Inflammatory macrophage treated with lipopolysaccharide for 4 hours (primary cell): ENCODE measurements around the gene HES7.

ENCODE experiments used
- DNase-seq: peaks from one replicate; pipeline ENCODE4 v3.0.0-alpha.2; 2020

The HES7 gene

DNA sequence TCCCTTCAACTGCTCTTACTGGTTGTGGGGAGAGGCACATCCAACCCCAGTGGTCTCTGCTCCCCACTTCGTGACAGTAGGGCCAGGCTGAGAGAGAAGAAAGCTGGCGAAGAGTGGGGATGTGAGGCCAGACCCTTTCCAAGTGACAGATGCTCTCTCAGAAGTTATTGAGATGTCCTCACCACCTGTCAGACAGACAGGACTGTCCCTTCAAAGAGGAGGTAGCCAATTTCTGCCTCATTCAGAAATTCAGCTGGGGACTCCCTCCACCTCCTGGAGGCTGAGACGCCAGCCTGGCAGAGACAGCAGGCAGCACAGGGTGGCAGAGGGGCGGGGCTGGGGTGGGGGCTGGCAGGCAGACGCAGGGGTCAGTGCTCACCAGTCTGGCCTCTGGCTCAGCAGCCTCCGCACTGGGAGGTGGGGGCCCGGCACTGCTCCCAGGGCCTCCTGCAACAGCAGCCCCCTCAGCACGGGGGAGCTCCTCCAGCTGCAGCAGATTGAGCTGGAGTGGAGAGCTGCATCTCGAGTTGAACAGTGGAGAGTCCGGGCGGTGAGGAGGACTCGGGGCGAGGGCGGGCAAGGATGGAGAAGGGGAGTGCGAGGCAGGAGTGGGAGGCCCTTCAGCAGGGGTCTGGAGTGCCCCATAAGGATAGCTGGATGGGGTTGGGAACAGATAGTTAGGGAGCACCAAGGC is 19.1 kb upstream of the HES7 start:
- DNase-seq: no peak

DNA sequence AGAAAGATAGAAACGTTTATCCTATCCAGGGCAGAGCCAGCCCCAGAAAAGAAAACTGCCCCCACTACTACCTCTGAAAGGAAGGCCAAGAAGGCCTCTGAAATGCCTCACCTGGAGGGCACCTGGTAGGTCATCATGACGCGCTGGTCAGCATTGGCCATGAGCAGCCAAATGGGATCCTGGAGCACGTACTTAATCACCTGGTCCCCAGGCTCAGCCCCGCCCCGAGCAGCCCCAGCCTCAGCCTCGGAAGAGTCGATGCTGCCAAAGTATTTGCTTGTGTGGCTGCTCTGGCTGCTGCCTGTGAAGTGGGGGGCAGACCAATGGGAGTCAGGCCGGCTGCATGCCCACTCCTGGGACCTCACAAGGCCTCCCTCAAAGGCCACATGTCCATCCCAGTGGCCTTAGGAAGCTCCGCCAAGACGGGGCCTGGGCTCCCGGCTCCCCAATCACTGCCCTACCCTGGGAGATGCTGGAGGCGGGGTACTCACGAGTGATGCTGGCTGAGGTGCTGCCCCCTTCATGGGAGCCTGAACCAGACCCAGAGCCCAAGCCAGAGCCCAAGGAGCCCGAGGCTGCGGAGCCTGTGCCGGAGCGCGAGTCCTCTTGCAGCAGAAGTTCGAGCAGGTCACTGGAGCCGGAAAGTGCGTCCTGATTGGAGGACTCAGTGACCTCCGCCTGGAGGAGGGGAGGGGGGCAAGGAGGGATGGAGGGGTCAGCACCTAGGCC is 18.4 kb upstream of the HES7 start:
- no peak for DNase-seq

DNA sequence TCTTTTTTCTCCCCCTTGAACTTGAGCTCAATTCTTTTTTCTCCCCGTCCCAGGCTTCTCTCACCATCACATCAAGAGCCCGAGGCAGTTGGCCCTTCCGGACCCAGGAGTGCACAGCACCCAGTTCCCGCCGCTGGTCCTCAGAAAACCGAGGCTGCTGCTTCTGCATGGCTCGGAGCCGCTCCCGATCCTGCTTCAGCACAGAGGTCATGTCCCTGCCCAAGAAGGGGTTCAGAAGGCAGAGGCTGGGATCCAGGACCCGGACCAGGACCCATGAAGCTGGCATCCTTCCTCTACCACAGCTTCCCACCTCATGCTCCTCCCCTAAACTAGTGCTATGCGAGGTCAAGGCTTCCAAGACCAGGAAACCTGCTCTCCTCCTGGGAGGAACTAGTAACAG is 17.8 kb upstream of the HES7 start:
- DNase-seq: no peak

DNA sequence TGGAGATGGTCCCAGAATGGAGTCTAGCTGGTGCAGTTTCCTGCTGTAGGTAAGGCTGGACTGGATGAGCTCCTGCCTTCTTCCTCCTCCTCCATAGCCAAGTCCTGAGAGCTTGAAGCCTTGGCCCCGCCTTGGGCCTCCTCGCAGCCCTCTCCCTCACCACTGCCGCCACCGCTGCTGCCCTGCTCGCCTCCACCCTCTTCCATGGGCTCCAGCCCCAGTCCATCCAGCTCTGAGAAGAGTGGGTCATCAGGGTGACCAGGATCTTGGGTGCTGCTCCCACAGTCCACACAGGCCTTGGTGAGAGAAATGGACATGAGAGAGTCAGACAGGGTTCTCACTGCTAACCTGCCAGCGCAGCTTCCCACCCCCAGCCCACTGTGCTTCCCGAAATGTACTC is 17.1 kb upstream of the HES7 start:
- no peak for DNase-seq

DNA sequence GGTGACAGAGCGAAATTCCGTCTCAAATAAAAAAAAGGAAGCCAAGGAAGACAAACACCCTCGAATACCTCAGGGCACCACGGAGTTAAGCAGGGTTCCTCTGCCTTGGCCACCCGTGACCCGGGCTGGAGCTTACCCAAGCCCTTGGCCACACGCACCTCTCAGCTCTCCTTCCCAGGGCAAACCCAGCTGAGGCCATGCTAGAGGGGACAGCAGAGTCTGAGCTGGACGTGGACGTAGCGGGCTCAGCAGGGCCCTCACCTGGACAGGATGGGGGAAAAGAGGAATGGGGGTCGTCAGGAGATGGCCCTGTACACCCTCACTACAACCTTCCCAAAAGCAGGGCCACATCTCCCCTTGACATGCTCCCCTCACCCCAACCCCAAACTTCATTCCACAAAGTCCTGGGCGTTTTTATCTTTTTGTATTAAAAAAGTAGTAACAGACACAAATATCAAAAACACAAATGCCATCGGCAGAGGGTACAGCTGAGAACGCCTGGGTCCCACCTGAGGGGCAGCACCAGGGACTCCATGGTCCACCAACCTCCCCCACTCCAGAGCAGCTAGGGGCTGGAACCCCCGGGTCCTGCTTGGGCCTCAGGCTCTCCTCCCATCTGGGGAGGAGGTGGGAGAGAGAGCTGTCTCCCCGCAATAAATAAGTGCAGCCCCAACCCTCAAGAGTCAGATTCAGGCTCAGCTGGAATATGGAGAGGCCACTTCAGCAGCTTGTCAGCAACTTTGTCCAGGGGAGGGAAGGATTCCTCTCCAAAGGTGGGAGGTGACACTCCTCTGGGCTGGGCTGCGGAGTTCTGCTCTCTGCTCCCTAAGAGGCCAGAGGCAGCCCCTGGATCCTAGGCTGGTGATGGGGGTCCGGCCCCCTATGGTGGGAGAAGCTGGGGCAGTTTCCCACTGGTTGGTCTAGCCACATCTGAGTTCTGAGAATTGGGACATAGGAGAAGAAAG is 16.4 kb upstream of the HES7 start:
- DNase-seq: no peak

DNA sequence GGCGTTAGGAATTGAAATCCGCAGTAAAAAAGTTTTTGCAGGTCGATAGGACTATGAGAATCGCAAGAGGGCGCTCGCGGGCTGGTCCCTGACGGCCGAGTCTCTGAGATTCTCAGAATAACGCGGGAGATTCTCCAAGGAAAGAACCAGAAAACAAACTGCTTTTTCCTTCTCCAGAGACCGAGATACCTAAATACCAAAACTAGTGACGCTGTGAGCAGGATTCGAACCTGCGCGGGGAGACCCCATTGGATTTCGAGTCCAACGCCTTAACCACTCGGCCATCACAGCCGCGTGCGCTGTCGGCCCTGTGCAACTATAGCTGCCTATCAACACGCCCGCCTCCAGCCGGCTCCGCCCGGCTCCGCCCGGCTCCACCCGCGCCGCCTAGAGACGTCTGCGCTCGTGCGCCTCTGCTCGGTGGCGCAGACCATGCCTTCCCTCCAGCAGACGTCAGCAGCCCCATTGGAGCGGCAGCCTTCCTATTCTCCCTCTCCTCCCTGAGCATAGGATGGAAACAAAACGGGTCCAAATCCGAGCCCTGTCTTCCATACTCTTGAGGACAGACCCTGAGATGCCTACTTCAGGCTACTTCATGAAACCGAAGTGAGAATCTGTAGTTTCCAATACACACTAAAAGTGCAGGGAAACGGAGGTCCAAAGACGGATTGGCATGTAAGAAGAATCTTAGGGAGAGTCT is 14.9 kb upstream of the HES7 start:
- peak; percentile 97 for DNase-seq

DNA sequence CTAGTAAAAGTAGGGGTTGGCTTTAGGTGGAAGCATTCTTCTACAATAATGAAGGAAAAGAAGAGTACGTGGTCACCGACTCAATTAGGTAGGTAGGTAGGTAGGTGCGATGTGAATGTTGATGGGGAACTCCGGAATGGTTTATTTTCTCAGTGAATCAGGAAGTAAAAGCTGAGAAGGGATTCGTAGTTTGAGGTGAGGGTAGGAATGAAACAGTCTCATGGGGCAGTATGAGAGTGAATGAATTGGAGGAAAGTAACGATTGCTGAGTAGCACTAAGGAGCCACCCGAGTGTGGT is 14.4 kb upstream of the HES7 start:
- no peak for DNase-seq

DNA sequence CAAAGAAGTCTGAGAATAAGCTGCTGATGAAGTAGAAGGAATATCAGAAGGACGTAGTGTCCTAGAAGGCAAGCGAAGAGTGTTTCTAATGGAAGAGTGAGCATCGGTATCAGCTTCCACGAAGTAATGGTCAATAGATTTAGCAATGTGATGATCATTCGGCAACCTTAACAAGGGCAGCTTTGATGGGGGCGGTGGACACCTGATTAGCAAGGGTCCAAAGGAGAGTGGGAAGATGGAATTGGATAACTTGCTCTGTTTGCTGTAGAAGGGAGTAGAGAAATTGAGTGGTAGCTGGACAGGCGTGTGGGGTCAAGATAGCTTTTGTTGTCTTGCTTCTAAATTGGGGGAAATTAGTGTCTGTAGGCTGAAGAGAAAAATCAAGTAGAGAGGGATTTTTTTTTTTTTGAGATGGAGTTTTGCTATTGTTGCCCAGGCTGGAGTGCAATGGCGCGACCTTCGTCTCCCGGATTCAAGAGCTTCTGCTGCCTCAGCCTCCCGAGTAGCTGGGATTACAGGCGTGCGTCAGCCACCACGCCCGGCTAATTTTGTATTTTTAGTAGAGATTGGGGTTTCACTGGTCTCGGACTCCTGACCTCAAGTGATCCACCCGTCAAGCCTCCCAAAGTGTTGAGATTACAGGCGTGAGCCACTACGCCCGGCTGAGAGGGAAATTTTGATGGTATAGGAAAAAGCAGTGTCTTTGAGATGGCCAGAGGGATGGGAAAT is 13.9 kb upstream of the HES7 start:
- no peak for DNase-seq

DNA sequence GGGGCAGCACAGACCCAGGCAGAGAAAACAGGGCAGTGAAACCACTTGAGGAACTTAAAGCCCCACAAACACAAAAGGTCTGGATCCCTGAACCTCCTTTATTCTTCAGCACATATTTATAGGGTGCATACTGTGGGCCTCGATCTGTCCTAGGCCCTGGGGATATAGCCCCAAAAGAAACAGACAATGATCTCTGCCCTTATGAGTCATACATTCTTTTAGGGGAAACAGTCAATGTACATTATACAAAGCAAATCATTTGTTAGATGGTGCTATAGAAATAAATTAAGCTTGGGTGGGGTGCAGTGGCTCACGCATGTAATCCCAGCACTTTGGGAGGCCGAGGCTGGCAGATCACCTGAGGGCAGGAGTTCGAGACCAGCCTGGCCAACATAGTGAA is 10.0 kb upstream of the HES7 start:
- no peak for DNase-seq

DNA sequence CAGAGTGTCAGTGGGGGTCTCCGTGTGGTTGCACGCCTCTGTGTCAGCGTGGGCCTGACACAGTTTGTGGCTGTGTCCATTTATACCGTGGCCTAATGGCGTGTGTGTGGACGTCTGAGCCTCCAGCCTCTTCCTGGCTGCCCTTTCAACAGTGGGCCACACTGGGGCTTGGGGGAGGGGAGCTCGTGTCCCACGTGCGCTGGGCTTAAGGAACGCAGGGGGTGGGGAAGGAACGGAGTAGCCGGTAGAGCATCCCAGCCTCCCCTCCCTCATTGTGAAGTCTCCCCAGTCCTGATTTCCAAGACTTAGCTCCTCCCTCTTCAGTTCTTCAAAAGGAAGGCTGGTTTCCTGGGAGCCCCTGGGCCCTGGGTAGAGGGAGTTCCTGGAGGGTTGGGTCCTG is 9.5 kb upstream of the HES7 start:
- no peak for DNase-seq

DNA sequence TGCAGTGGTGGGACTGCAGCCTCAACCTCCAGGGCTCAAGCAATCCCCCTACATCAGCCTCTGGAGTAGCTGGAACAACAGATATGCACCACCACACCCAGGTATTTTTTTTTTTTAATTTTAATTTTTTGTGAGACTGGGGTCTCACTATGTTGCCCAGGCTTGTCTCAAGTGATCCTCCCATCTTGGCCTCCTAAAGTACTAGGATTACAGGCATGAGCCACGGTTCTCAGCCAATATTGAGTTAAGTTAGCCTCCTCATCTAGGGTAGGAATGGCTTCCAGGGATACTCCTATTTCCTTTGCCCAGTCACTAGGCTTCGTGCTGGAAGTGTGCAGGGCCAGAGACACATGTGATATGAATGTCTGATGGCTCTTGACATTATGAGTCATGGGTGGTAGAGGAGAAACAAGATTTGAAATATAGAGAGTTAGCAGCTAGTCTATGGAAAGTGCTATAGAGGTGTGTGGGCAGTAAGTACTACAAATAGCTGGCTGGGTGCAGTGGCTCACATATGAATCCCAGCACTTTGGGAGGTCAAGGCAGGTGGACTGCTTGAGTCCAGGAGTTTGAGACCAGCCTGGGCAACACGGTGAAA is 8.0 kb upstream of the HES7 start:
- DNase-seq: no peak

DNA sequence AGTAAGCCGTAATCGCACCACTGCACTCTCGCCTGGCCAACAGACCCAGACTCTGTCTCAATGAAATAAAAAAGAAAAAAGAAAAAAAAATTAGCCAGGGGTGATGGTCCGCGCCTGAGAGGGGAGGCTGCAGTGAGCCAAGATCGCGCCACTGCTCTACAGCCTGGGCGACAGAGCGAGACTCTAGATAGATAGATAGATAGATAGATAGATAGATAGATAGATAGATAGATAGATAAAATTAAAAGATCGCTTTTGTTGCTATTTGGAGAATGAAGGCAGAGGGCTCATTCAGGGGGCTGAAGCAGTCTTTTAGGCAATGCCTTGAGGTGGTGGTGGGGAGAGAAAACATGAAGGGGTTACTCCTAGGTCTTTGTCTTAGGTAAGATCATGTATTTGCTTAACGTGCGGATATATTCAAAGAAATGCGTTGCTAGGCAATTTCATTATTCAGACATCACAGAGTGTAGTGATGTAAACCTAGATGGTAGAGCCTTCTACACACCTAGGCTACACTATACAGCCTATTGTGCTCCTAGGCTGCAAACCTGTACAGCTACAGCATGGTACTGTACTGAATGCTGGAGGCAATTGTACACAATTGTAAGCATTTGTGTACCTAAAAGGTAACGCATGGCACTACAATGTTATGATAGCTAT is 4.3 kb upstream of the HES7 start:
- no peak for DNase-seq

DNA sequence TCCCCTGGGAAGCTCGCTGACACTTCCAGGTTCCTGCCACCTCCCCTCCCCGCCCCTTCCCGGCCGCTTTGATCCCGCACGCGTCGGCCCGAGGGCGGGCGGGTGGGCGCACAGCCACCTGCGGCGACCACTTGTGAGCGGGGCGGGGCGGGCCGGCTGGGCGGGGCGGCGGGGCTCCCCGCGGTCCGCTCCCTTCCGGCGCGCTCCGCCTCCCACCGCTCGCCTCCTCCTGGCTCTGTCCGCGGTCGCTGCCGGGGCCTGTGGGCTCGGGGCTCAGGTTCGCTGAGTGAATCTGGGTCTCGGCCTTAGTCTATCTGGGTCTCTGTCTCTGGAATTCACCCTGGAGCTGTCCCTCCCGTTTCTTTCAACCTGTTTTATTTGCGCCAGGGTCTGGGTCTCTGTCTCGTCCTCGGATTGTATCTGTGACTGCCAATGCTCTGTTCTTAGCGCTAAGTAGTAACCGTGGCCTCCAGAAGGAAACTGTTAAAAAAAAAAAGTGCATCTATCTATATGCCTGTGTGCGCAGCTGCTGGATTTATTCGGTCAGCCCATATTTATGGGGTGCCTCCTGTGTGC is 2.7 kb upstream of the HES7 start:
- no peak for DNase-seq

DNA sequence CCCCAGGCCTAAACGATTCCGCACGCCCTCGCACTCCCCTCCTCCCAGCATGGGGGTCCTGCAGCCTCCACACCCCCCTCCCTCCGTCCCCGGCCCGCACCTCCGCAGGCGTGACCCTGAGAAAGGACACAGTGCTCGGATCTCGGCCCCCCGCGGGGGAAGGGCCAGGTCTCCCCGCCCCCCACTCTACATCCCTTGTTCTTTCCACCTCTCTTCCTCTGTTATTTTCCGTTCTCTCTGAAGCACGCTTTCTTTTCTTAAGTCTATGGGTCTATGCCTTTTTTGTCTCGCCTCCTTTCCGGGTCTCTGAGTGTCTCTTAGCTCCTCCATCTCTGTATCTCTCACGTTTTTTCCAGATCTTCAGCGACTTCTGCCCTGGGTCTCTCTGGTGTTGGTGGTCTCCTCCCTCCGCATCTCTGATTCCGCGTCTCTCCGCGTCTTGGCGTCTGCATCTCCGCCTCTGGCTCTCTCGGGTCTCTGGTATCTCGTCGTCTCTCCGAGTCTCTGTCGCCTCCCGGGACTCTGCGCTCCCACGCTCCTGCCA is 2.1 kb upstream of the HES7 start:
- no peak for DNase-seq

DNA sequence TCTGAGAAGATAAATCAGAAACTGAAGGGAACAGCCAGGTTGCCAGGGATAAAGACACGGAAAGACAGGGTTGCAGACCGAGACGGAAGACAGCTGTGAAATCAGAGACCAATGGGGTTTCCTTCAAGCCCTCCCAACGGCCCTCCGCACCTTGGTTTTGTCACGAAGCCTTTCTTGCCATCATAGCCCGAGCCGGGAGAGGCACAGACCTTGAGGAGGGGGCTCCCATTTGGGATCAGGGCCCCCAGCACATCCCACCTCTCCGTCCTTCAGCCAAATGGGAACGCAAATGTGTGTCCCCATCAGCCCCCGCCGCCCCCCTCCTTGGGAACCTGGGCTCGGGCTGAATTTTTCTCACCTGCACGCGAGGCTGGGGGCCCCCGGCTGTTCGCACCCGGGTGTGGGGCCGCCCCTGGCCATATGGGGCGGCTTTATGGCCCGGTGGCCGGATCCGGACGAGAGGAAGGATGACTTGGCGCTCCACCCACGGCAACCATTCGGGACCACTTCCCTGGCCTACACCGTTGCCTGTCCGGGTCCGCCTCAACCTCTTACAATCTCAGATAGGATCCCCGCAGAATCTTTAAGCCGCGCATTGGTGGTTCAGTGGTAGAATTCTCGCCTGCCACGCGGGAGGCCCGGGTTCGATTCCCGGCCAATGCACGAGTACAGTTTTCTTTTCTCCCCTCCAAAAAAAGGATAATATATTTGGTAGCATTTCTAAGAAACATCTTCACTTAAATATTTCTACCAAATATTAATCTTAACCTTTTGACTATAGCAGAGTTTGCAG is 1.4 kb upstream of the HES7 start:
- DNase-seq: peak; percentile 69

DNA sequence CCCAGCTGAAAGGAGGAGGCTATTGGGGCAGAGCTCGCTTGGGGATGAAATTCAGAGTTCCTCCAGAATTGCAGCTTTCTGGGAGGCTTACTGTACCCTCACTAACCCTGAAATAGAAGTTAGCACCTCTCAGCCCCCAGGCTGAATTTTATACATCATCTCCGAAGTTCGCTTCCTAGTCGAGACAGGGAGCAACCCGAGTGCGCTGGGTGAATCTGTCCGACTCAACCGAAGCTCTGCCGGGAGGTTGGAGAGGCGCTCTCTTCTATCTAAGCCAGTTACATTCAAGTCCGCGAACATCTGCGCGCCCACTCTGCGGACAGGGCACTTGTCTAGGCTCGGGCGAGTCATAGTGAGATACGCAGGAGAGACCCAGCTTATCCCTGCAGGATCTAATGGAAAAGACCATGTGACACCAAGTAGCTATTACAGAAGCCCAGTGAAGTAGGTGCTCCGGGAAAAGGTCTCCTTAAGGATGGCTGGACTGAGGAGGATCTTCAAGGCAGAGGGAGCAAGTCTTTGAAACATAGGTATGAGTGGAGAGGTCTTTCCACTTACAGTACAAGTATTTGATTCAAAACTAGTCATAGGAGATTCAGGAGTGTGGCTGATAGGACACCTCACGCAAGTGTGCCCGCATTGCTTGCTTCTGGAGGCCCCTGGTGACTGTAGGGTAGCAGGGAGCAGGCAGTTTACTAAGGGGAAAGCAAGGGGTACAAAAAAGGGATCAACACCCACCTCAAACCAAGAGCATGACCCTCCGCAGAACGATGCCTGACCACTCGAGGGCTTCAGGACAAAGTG is 646 bp upstream of the HES7 start:
- no peak for DNase-seq

DNA sequence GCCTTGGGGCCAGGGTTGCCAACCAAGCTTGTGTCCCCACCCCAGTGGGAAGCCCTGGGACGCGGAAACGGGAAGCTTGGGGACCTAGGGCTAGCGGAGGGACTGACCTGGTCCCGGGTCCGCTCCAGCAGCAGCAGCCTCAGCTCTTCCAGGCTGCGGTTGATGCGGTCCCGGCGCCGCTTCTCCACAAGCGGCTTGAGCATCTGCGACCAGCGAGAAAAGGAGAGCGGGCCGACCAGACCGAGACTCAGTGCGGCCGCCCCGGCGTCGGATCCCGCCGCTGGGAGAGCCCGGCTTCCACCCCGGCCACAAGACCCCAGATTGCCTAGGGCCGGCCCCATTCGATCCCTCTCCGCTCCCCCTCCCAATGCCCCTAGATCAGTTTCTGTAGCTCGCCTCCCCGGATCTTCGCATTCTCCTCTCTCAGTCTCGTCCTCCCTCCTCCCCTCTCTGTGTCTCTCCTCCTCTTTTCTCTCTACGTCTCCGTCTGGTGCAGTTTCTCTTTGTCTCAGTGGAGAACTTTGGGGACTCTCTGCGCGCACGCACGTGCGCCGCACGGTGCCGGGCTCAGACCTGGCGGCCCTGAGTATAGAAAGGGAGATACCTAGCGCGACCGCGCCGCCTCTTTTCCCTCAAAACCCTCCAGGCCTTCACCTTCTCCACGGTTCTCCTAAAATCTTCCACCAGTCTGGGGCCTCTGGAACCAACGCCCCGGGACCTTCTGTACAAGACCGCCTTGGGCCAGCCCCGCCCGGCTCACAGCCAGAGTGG is 797 bp downstream of the HES7 start:
- no peak for DNase-seq

DNA sequence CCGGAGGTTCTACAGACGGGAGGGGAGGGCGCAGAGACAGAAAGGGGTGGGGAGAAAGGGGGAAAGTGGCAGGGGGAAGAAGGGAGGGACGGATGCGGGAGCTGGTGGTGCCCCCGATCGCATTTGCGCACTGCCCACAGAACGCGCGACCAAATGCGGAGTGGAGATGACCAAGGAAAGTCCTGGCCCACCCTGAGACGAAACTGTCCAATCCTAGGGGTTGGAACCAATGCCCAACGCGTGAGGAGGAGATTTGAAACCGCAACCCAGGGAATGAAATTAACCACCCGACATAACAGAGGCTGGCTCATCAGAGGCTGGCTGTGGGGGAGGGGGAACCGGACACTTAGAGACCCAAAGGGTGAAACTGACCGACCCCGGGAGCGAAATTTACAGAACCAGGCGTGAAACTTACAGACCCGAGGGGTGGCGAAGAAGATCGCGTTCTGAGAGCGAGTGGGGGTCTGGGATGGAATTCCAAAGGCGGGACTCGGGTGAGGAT is 1.4 kb downstream of the HES7 start:
- no peak for DNase-seq
